UCSD-AML1 (cell line): ENCODE data around the gene LHX2.

Source experiments
- DNase-seq: peaks from one replicate; lab custom pipeline; 2025; ENCODE audit not compliant: unreplicated experiment; lab: John Stamatoyannopoulos, UW

LHX2 gene

DNA sequence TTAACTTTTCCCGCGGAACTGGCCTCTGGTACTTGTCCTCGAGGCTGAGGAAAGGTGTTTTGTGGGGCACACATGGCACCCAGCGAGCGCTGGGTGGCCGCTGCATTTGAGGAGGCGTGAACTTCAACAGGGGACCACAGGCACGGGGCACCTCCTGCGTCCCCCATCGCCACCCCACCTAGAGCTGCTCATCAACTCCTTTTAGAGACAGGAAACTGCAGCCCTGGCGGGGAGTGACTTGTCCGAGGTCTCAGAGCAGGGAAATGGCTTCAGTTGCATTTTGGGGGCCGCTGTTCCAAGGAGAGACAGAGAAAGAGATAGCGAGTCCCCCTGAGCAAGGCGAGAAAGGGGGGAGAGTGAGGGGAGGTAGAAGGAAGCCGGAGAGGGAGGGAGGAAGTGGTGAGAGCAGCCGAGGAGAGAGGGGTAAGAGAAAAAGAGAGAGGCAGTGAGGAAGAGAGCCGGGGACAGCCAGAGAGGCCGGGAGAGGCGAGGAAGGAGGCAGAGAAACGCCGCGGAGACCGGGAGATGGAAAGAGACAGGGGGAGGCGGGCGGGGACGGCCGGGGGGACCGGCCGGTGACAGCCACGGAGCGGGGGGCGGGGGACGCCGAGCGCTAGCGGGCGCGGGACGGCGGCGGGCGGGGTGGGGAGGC, 12.5 kb upstream of the LHX2 start:
- no peak for DNase-seq

GRCh38 chr9:123999661-124000060, 11.9 kb upstream of the LHX2 start:
- no peak for DNase-seq

GRCh38 chr9:124000161-124000783, 11.3 kb upstream of the LHX2 start:
- no peak for DNase-seq

- DNase-seq: no peak
Measured at GRCh38 chr9:124000784-124001457, 10.6 kb upstream of the LHX2 start.

DNA sequence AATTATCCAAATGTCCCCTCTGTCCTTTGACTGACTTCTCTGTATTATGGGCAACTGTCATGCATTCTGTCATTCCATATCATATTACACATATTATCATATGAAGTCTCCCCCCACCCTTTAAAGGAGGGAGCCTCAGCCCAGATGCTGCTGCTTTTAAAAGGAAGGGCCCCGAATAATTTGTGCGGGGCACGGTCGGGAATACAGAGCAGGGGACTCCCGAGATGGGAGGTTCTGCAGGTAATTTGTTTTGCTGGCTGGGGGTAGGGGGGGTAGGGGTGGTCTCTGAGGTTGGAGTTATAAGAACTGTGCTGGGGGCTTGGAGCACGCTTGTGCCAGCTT, 10.1 kb upstream of the LHX2 start:
- no peak for DNase-seq

DNA sequence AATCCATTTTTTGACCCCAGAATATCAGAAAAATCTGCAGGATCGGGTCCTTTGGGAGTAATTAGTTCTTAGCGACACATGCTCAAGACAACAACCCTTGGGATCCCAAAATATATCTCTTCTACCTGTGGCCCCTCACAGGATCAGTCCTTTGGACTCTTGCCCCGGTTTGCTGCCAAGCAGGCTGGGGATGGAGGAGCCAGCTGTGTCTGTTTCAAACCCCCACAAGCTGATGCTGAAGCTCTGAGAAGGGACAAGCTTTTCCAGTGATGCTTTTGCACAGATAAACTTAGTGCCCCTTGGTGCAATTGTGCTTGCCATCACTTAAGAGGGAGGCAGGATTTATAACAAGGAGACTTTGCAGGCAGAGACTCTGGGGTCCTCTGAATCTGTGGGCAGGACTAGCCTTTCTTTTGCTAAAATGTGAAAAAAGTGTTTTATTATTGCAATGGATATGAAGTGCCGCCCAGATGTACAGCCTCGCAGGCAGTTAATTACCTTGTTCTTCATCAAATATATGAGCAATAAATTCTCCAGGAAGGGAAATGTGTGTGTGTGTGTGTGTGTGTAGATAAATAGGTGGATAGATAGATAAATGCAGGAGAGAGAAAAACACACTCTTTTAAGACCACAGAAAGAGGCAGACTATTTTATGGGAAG, 9.6 kb upstream of the LHX2 start:
- no peak for DNase-seq

GRCh38 chr9:124003636-124004349, 7.8 kb upstream of the LHX2 start:
- no peak for DNase-seq

DNA sequence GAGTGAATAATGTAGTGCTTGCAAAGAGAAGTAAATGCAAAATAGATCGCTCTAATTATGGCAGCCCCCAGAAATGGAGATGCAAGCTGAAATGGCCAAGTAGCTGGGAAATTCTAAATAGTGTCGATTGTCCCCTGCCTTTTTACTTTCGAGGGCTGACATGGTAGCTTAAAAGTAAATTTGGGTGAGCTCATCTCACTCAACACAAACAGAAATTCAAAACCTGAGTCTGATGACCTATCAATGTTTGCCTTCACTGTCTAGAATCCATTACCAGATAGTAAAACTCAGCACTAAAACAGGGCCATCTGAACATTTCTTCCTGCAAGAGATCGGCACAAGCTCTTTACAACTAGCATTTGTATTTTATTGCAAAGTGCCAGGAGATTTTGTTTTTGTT, 7.0 kb upstream of the LHX2 start:
- DNase-seq: no peak

- no peak for DNase-seq
Measured at GRCh38 chr9:124005029-124005771, 6.4 kb upstream of the LHX2 start.

DNA sequence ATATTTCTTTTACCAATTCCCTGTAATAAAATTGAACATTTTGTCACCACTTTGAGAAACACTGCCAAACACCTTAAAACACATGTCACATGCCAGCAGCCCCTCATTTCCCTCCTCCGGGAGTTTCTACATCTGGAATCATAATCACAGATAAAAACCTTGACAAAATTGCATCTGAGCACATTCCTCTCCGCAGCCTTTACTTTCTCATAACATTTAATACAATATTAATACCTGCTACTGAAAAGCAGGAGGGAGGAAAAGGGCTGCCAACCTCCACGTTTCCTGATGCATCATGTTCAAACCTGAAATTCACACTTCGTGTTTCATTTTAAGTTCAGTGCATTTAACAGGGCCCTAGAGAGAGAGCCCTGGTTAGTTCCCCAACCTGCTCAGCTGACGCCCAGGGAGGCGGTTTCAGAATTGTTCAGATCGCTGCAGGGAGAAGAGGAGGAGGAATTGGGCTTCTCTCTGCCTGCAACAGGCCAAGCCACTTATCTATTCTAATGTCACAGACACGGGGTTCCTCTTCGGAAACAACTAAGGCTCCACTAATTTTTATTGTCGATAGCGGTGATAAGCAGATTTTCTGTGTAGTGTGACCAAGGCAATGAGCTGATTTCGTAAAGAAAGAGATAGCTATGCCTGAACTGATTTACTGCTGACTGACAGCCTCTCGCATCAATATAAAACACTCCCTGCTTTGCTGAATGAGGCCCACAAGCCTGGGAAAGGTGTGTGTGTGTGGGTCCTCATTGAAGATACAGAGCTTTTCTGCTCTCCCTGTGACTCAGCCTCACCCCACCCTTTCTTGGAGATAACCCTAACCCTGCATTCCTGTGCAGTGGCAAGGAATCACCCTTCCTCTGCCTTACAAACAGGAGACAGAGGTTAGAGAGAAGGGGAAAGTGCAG, 4.9 kb upstream of the LHX2 start:
- DNase-seq: no peak

DNA sequence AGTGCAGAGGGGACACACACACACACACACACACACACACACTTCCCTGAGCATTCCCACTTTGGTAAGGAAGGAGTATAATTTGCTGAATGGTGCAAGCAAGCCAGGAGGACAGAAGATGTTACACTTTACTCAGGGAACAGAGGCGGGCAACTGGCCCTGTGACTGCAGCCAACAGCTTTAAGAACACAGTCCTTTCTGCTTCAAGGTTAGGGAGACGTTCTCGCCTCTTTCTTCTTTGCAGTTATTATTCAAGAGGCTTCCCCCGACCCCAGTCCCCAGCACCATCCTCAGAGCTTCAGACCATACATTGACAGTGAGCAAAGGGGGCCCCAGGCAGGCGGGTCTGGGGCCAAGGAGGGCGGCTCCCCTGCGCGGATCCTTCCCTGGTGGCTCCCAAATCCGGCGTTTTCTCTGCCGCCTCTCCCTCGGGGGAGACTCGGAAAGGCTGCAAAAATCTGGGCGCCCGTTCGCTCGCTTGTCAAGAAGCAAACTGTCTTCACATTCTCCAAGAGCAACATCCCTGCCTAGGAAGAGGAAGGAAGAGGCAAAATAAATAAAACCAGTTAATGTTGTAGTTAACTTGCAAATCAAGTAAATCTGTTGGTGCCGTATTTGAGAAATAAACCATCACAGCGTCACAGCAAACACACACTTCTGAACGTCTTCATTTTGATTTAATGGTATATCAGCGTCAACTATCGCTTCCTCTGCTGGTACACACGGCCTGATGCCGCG, 3.8 kb upstream of the LHX2 start:
- DNase-seq: no peak

- no peak for DNase-seq
Measured at GRCh38 chr9:124008303-124008693, 3.3 kb upstream of the LHX2 start.

- DNase-seq: no peak
Measured at GRCh38 chr9:124008694-124009530, 2.7 kb upstream of the LHX2 start.

DNA sequence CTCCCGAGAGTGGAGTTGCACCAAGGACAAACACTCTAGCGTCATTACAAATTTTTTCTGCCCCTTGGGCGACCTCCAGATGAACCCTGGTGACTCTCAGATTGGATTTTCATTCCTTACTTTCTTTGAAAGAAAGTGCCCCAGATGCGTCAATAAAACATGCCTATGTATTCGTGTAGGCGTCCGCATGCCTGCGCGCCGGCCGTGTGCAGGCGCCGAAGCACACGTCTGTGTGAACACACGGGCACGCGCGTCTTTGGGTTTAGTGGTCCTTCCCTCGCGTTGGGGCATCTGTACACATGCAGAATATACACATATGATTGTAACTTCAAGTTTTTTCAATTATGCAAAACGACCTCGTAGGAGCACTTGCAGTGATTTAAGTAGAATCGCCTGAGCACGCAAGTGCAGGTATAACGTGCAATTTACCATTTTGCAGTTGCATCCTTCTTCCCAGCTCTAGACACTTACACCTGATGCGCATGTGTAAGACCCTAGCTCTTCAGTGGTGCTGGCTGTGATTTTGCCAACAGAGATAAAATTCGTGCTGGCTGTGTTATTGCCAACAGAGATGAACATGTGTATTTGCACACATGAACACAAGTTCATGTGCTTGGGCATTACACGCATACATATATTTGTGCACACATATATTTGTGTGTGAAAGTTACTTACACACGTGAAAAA, 1.9 kb upstream of the LHX2 start:
- DNase-seq: no peak

GRCh38 chr9:124010303-124010664, 1.3 kb upstream of the LHX2 start:
- DNase-seq: no peak

DNA sequence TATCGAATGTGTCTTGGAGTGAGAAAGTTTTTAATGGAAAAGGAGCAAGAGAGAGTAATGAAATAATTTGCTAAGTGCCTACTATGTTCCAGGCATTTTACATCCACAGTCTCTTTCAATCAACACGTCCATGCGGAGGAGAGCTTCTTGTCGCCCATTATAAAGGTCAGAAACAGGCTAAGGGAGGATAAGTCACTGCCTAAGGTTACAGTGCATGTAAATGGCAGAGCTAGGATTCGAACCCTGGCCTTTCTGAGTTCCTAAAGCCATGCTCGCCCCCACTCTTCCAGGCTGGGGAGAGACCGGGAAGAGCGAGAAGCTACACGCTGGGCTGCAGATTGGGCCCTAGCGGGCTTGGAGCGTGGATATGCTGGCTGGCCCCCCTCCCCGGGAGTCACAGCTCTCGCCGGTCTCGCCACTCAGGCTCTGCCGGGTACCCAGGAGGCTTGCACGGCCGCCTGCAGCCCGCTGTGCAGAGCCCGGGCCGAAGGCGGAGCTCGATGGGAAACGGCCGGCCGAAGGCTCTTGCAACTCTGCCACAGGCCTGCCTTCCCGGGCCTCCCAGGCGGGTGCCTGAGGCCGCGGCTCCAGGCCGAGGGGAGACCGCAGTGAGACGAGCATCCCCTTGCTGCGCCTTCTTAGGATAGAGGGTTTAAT, 775 bp upstream of the LHX2 start:
- no peak for DNase-seq
